Endothelial cell of umbilical vein (primary cell): ENCODE measurements around the gene LTBP1. TPM values are rescaled to one million over a fixed set of nuclear protein-coding genes. Genes with fewer than 3 reads are reported as not detected.

Experiments used
- BruUV-seq: library from RNA; stranded (reverse); fragments of 400-500 nt; replicated peaks from 2 replicates; lab custom pipeline; 2021; lab: Mats Ljungman, UMichigan
- CTCF ChIA-PET: fragments of 300-600, 350-600 bp; sonication (Branson Sonifier 250); formaldehyde crosslinking; loops from one replicate; lab custom pipeline; 2021; ENCODE audit warnings: antibody characterized with exemption, inconsistent platforms; lab: Charles Lee
- POLR2A ChIA-PET: fragments of 300-600, 350-600 bp; sonication (Branson Sonifier 250); formaldehyde crosslinking; loops from one replicate; lab custom pipeline; 2021; ENCODE audit warnings: antibody characterized with exemption, inconsistent platforms; lab: Charles Lee
- DNase-seq: peaks from one replicate; pipeline ENCODE4 v3.0.0-alpha.2; 2011; ENCODE audit warnings: low read depth, low spot score
- FAIRE-seq: peaks from 2 replicates; lab custom pipeline; 2011; peaks lifted over from hg19 to GRCh38; lab: Jason Lieb, UNC
- H2AFZ ChIP-seq: 2 replicates; pipeline ENCODE4 v1.6.0; 2012; ENCODE audit warnings: low read depth, low read length, control low read depth, inconsistent platforms
- H3K27ac ChIP-seq: 2 replicates; pipeline ENCODE4 v1.5.1; 2011; ENCODE audit warnings: low read depth, mild to moderate bottlenecking, control low read depth, low read length, moderate library complexity; ENCODE audit not compliant: insufficient read depth
- H3K27me3 ChIP-seq, 2 experiments: 2 replicates each; pipeline versions ENCODE4 v1.6.0 to v1.6.1; 2011; ENCODE audit warnings: low read length in 2 of 2, mixed read lengths in 1 of 2; ENCODE audit not compliant: control insufficient read depth in 2 of 2, insufficient read depth in 2 of 2
- H3K36me3 ChIP-seq, 2 experiments: 2 replicates in 1 of 2; 3 replicates in 1 of 2; pipeline ENCODE4 v1.5.1; 2011; ENCODE audit warnings: low read length in 2 of 2, mild to moderate bottlenecking in 1 of 2, moderate library complexity in 1 of 2; ENCODE audit not compliant: control insufficient read depth in 2 of 2, insufficient read depth in 2 of 2; ENCODE audit errors: extremely low read depth in 1 of 2
- H3K4me1 ChIP-seq: 3 replicates; pipeline ENCODE4 v1.5.1; 2011; ENCODE audit warnings: mild to moderate bottlenecking, low read length; ENCODE audit not compliant: control insufficient read depth, insufficient read depth; ENCODE audit errors: extremely low read depth
- H3K4me2 ChIP-seq: 2 replicates; pipeline ENCODE4 v1.6.1; 2011; ENCODE audit warnings: low read length, control low read depth, mixed read lengths; ENCODE audit not compliant: insufficient read depth
- H3K4me3 ChIP-seq, 3 experiments: fragments of 200-600 bp in 1 of 3; sonication (generic), shearing (Covaris generic) in 1 of 3; replicated peaks in 1 of 3; 2 replicates each; pipeline ENCODE4 v1.5.1; 2011 to 2016; ENCODE audit warnings: control low read depth in 3 of 3, low read length in 3 of 3, mild to moderate bottlenecking in 2 of 3, inconsistent platforms in 1 of 3, low read depth in 1 of 3, moderate library complexity in 1 of 3; ENCODE audit not compliant: insufficient read depth in 1 of 3
- H3K79me2 ChIP-seq: 2 replicates; pipeline ENCODE4 v1.6.0; 2012; ENCODE audit warnings: low read length, inconsistent platforms; ENCODE audit not compliant: control insufficient read depth, insufficient read depth
- H3K9ac ChIP-seq: replicated peaks from 2 replicates; pipeline ENCODE3; 2011; ENCODE audit warnings: low read length, control low read depth; ENCODE audit not compliant: insufficient read depth; ENCODE audit errors: extremely low read depth
- H3K9me1 ChIP-seq: replicated peaks from 3 replicates; pipeline ENCODE4 v1.6.0; 2011; ENCODE audit warnings: mild to moderate bottlenecking, low read length; ENCODE audit not compliant: control insufficient read depth, insufficient read depth; ENCODE audit errors: extremely low read depth
- H3K9me3 ChIP-seq: replicated peaks from 2 replicates; pipeline ENCODE4 v1.5.1; 2012; ENCODE audit warnings: low read length, inconsistent platforms; ENCODE audit not compliant: control insufficient read depth, insufficient read depth
- H4K20me1 ChIP-seq: replicated peaks from 2 replicates; pipeline ENCODE3; 2011; ENCODE audit warnings: mild to moderate bottlenecking, low read length; ENCODE audit not compliant: control insufficient read depth, insufficient read depth; ENCODE audit errors: extremely low read depth
- EZH2 ChIP-seq: IDR thresholded peaks from 2 replicates; pipeline ENCODE4 v1.6.1; 2012; ENCODE audit warnings: borderline replicate concordance, low read depth, mild to moderate bottlenecking, moderate library complexity, low read length, inconsistent platforms; ENCODE audit not compliant: severe bottlenecking
- FOS ChIP-seq: IDR thresholded peaks from 2 replicates; pipeline ENCODE4 v1.6.1; 2011; ENCODE audit warnings: mild to moderate bottlenecking, low read length, moderate library complexity, borderline replicate concordance; ENCODE audit not compliant: insufficient read depth
- GATA2 ChIP-seq: IDR thresholded peaks from 2 replicates; pipeline ENCODE4 v1.7.0; 2011; ENCODE audit warnings: low read depth, mild to moderate bottlenecking, moderate library complexity, mixed read lengths, low read length; ENCODE audit not compliant: insufficient read length, insufficient read depth
- JUN ChIP-seq: IDR thresholded peaks from 2 replicates; pipeline ENCODE4 v1.6.1; 2011; ENCODE audit warnings: borderline replicate concordance, low read depth; ENCODE audit not compliant: insufficient read length, insufficient read depth
- MYC ChIP-seq: IDR thresholded peaks from one replicate; pipeline ENCODE4 v1.6.1; 2011; ENCODE audit warnings: mild to moderate bottlenecking, low read depth, low read length
- POLR2A ChIP-seq: IDR thresholded peaks from 2 replicates; pipeline ENCODE4 v1.6.1; 2012; ENCODE audit warnings: low read depth, mild to moderate bottlenecking, control low read depth, low read length
- POLR2AphosphoS5 ChIP-seq: IDR thresholded peaks from 2 replicates; pipeline ENCODE4 v1.6.1; 2012; ENCODE audit warnings: low read depth, mild to moderate bottlenecking, control low read depth, low read length, moderate library complexity; ENCODE audit not compliant: insufficient read depth
- dilution Hi-C: fragments of 300-500 bp; cut with MboI; formaldehyde crosslinking; loops from one replicate; pipeline ENCODE4 v1.15.0; 2019; ENCODE audit warnings: low sequenced_read_pairs; ENCODE audit not compliant: extremely low pct_ligation_motif_present
- intact Hi-C: fragments of 100-400 bp; cut with micrococcal nuclease; formaldehyde crosslinking; loops from one replicate; pipeline ENCODE4 v1.10.0; 2022
- polyA plus RNA-seq, 4 experiments: library from polyadenylated mRNA; depleted of rRNA in 3 of 4; stranded (reverse) in 3 of 4; unstranded in 1 of 4; fragments of >200 nt; gene quantifications; 2 replicates each; pipeline versions ENCODE4 v1.2.1 to v1.2.3, GENCODE V29; 2011 to 2012; ENCODE audit warnings: missing spikeins in 1 of 4
- total RNA-seq: library from RNA; stranded (reverse); gene quantifications from 2 replicates; pipeline ENCODE4 v1.2.3, GENCODE V29; 2021
- TF ChIP-seq, protein P1 (sequence below): IDR thresholded peaks from 2 replicates; pipeline ENCODE4 v1.6.1; 2011; ENCODE audit not compliant: insufficient read depth, insufficient read length
- TF ChIP-seq, protein P2 (sequence below), 2 donors: IDR thresholded peaks; 1 replicate in 1 of 2; 2 replicates in 1 of 2; pipeline ENCODE4 v1.5.1; 2011; ENCODE audit warnings: low read length in 2 of 2, mild to moderate bottlenecking in 2 of 2, moderate library complexity in 2 of 2, control low read depth in 1 of 2, inconsistent platforms in 1 of 2, low read depth in 1 of 2; ENCODE audit not compliant: insufficient read depth in 1 of 2; ENCODE audit errors: extremely low read depth in 1 of 2

Gene LTBP1
- total and polyA plus RNA-seq, 2 donors (not counting 3 experiments of a cell fraction or from before 2014, with no cell fraction given): 57.4 to 68.2 TPM

DNA sequence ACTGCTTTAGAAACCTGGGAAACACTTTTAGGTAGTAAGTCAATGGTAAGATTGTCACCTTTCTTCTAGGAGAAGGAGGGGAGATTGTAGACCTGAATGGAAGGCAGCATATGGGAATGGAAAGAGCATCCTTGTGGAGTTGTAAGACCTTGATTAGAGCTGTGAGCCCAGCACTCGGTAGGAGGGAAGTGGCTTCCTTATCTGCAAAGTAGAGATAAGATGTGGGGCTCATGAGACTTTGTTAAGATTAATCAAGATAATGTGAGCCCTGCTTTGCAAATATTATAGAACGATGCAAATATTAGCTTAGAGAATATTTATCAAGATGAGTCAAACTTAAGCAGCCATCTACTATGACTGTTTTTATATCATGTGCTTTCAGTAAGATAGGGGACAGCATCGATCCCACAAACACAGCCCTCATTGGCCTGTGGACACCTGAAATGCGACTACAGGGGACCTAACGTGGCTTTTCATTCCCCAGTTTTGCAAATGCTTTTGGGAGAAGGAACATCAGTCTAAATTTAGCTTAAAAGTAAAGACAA is 243.7 kb downstream of the LTBP1 start:
- Histone ChIP-seq H4K20me1 (no peaks in the 10 kb centered on the region), H3K4me3 (no peak overlapping the region), H3K9me3 (no peaks in the 10 kb centered on the region), H3K79me2 (no peaks in the 10 kb centered on the region), H3K4me2 (no peak overlapping the region), H2AFZ (no peak overlapping the region), H3K9me1 (no peaks in the 10 kb centered on the region), H3K4me1 (no peaks in the 10 kb centered on the region), H3K27ac (no peak overlapping the region), H3K9ac (no peak overlapping the region), H3K27me3 (no peaks in the 10 kb centered on the region), H3K36me3 (no peaks in the 10 kb centered on the region)
- FAIRE-seq (no peak), DNase-seq (no peak)
- intact Hi-C loops (no loop called here), dilution Hi-C loops (no loop called here)
- no TSS peak for BruUV-seq
- POLR2A ChIA-PET: no interaction called here
- TF ChIP-seq POLR2A: no peak
- no peak for TF ChIP-seq FOS
- TF ChIP-seq JUN: no peak
- TF ChIP-seq, protein P1, sequence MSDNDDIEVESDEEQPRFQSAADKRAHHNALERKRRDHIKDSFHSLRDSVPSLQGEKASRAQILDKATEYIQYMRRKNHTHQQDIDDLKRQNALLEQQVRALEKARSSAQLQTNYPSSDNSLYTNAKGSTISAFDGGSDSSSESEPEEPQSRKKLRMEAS: no peak
- TF ChIP-seq MYC: no peak
- TF ChIP-seq GATA2: no peak
- CTCF ChIA-PET: no interaction called here

DNA sequence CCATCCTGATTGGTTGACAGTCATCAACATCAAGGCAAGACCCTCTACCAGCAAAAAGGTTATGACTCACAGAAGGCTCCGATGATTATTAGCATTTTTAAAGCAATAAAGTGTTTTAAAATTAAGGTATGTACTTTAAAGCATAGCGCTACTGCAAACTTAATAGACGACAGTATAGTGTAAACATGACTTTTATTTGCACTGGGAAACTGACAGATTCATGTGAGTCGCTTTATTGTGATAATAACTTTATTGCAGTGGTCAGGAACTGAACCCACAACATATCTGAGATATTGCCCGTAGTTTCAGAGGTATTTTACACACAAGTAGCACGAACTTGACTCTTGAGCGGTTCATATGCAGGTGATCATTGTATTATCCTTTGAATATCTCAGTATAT is 249.1 kb downstream of the LTBP1 start:
- Histone ChIP-seq H3K9me3 (no peaks in the 10 kb centered on the region), H3K4me2 (no peak overlapping the region), H3K9ac (no peak overlapping the region), H3K27me3 (no peaks in the 10 kb centered on the region), H3K79me2 (no peaks in the 10 kb centered on the region), H3K4me1 (no peaks in the 10 kb centered on the region), H3K27ac (no peak overlapping the region), H3K36me3 (no peaks in the 10 kb centered on the region), H3K4me3 (no peak overlapping the region), H2AFZ (no peak overlapping the region), H4K20me1 (no peaks in the 10 kb centered on the region), H3K9me1 (no peaks in the 10 kb centered on the region)
- dilution Hi-C loops: no loop called here
- DNase-seq (no peak), FAIRE-seq (no peak)
- intact Hi-C loops: no loop called here
- ChIA-PET POLR2A (no interaction called here), CTCF (no interaction called here)
- no TSS peak for BruUV-seq
- TF ChIP-seq JUN (no peak), EZH2 (no peak), POLR2AphosphoS5 (no peak), MYC (no peak), FOS (no peak), POLR2A (no peak), GATA2 (no peak)
- TF ChIP-seq, protein P2, sequence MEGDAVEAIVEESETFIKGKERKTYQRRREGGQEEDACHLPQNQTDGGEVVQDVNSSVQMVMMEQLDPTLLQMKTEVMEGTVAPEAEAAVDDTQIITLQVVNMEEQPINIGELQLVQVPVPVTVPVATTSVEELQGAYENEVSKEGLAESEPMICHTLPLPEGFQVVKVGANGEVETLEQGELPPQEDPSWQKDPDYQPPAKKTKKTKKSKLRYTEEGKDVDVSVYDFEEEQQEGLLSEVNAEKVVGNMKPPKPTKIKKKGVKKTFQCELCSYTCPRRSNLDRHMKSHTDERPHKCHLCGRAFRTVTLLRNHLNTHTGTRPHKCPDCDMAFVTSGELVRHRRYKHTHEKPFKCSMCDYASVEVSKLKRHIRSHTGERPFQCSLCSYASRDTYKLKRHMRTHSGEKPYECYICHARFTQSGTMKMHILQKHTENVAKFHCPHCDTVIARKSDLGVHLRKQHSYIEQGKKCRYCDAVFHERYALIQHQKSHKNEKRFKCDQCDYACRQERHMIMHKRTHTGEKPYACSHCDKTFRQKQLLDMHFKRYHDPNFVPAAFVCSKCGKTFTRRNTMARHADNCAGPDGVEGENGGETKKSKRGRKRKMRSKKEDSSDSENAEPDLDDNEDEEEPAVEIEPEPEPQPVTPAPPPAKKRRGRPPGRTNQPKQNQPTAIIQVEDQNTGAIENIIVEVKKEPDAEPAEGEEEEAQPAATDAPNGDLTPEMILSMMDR (IDR thresholded peaks at IDR 0.05; ENCODE audit: extremely low read depth in 1 of 2, insufficient read depth in 1 of 2, low read depth in 1 of 2, low read length in 2 of 2): no peak
- TF ChIP-seq, protein P1: no peak
